ENCODE results near the gene MACROD2. TPM values are rescaled to one million over a fixed set of nuclear protein-coding genes. Genes with fewer than 3 reads are reported as not detected.

MACROD2 gene
- total RNA-seq, 4 donors from 2014 or later, result 12.6 to 60.3 (median 18.9) TPM

DNA sequence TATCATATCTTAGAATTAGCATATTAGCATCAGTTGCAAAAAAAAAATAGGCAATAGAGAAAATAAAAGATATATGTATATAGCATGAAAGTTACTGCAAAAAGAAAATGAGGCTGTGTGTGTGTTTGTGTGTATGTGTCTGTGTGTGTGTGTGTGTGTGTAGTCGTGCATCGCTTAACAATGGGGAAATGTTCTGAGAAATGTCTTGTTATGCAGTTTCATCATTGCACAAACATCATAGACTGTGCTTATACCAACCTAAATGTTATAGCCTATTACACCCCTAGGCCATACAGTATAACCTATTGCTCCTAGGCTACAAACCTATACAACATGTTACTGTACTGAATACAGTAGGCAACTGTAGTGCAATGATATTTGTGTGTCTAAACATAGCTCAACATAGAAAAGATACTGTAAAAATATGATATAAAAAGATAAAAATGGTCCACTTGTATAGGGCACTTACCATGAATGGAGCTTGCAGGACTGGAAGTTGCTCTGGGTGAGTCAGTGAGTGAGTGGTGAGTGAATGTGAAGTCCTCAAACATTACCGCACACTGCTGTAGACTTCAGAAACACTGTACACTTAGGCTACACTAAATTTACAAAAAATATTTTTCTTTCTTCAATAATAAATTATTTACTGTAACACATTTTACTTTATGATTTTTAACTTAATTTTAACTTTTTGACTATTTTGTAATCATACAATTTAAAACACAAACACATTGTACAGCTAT, 1772.9 kb downstream of the MACROD2 start:
- no peak for DNase-seq (ENCODE audit: low spot score in 2 of 2)
- TF ChIP-seq, protein P1, sequence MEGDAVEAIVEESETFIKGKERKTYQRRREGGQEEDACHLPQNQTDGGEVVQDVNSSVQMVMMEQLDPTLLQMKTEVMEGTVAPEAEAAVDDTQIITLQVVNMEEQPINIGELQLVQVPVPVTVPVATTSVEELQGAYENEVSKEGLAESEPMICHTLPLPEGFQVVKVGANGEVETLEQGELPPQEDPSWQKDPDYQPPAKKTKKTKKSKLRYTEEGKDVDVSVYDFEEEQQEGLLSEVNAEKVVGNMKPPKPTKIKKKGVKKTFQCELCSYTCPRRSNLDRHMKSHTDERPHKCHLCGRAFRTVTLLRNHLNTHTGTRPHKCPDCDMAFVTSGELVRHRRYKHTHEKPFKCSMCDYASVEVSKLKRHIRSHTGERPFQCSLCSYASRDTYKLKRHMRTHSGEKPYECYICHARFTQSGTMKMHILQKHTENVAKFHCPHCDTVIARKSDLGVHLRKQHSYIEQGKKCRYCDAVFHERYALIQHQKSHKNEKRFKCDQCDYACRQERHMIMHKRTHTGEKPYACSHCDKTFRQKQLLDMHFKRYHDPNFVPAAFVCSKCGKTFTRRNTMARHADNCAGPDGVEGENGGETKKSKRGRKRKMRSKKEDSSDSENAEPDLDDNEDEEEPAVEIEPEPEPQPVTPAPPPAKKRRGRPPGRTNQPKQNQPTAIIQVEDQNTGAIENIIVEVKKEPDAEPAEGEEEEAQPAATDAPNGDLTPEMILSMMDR (IDR thresholded peaks at IDR 0.05), result no peak
- TF ChIP-seq POLR2AphosphoS5 (IDR thresholded peaks at IDR 0.05) (no peak), POLR2A (IDR thresholded peaks at IDR 0.05) (no peak), EP300 (IDR thresholded peaks at IDR 0.05) (no peak)
- Histone ChIP-seq H3K9me3 (no peaks in the 10 kb centered on the region), H3K27me3 (no peaks in the 10 kb centered on the region), H3K4me1 (no peaks in the 10 kb centered on the region), H3K4me3 (no peak overlapping the region), H3K36me3 (no peaks in the 10 kb centered on the region), H3K27ac (no peak overlapping the region)
- 97% methylated on average over 3 of the region's 3 CpGs for WGBS

DNA sequence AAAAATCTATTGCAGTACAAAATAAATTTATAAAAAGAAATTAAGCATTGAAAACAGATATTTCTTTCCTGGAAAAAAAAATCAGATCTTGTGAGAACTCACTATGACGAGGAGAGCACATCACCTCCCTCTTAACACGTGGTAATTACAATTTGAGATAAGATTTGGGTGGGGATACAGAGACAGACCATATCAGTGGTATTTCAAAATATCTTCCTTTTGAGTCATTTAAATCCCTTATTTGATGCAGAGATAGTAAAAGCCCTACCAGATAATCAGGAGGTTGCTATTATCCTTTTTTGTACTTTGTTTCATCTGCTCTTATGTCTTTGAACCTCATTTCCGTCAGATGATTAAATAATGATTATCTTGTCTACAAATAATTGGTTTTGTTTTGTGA, 1777.5 kb downstream of the MACROD2 start:
- Histone ChIP-seq H3K4me1 (no peaks in the 10 kb centered on the region), H3K27ac (no peak overlapping the region), H3K36me3 (no peaks in the 10 kb centered on the region), H3K27me3 (no peaks in the 10 kb centered on the region), H3K4me3 (no peak overlapping the region), H3K9me3 (no peaks in the 10 kb centered on the region)
- WGBS, result 73% methylated on average over 3 of the region's 3 CpGs
- DNase-seq (ENCODE audit: low spot score in 2 of 2), result no peak
- no peak for TF ChIP-seq POLR2AphosphoS5 (IDR thresholded peaks at IDR 0.05)
- no peak for TF ChIP-seq EP300 (IDR thresholded peaks at IDR 0.05)
- TF ChIP-seq POLR2A (IDR thresholded peaks at IDR 0.05), result no peak
- TF ChIP-seq, protein P1 (IDR thresholded peaks at IDR 0.05), result no peak

DNA sequence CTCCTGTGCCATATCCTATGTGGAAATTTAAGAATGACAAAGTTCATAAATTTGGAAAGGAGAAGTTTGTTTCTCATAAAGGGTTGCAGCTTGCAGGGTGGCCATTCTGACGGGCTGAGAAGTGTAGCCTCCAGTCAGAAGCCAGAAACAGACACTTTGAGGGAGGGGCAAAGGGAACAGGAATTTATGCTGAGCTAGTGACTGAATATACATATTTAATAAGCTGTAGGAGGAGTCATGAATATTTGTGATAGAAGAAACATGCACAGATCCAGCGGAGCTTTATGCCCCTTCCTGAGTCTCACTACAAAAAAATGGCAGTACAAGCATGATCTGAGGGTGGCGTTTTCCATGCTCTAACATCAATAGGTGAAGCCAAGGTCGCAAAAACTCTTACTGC, 1779.6 kb downstream of the MACROD2 start:
- 89% methylated on average over 4 of the region's 4 CpGs for WGBS
- Histone ChIP-seq H3K36me3 (no peaks in the 10 kb centered on the region), H3K27ac (no peak overlapping the region), H3K4me3 (no peak overlapping the region), H3K4me1 (no peaks in the 10 kb centered on the region), H3K9me3 (no peaks in the 10 kb centered on the region), H3K27me3 (no peaks in the 10 kb centered on the region)
- DNase-seq (ENCODE audit: low spot score in 2 of 2), result no peak
- no peak for TF ChIP-seq EP300 (IDR thresholded peaks at IDR 0.05)
- TF ChIP-seq, protein P1 (IDR thresholded peaks at IDR 0.05), result no peak
- TF ChIP-seq POLR2AphosphoS5 (IDR thresholded peaks at IDR 0.05), result no peak
- no peak for TF ChIP-seq POLR2A (IDR thresholded peaks at IDR 0.05)

DNA sequence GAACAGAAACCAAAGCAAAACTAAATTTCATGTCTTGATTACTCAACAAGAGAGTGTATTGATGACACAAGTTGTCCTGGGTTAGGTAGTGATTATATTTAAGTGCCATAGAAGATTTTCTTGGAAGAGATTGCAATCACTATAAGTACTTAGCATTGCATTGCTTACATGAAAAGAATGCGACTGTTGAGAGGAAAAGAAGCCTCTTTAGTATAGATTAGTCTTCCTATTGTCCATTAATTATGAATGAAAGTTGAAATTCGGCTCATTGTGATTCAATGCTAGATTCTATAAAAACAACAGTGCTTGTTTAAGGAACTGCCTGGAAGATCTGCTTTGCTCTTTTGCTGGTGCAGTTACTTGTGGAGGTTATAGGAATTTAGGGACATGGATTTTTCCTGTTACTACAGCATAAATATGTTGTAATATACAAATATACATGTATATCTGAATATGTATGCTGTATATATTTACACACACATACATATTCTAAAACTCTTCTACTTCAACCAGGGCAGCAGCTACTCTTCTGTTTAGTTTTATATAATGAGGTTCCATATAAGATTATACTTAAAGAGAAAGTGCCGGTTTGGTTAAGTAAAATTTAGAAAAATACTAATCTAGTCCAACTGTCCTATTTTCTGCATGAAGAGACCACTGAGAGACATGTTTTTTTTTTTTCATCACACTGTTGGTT, 1781.6 kb downstream of the MACROD2 start:
- Histone ChIP-seq H3K27ac (no peak overlapping the region), H3K4me1 (no peaks in the 10 kb centered on the region), H3K9me3 (no peaks in the 10 kb centered on the region), H3K27me3 (no peaks in the 10 kb centered on the region), H3K4me3 (no peak overlapping the region), H3K36me3 (no peaks in the 10 kb centered on the region)
- no peak for TF ChIP-seq POLR2AphosphoS5 (IDR thresholded peaks at IDR 0.05)
- no peak for TF ChIP-seq POLR2A (IDR thresholded peaks at IDR 0.05)
- TF ChIP-seq EP300 (IDR thresholded peaks at IDR 0.05), result no peak
- TF ChIP-seq, protein P1 (IDR thresholded peaks at IDR 0.05), result no peak
- WGBS, result 90% methylated on average over 3 of the region's 3 CpGs
- no peak for DNase-seq (ENCODE audit: low spot score in 2 of 2)

DNA sequence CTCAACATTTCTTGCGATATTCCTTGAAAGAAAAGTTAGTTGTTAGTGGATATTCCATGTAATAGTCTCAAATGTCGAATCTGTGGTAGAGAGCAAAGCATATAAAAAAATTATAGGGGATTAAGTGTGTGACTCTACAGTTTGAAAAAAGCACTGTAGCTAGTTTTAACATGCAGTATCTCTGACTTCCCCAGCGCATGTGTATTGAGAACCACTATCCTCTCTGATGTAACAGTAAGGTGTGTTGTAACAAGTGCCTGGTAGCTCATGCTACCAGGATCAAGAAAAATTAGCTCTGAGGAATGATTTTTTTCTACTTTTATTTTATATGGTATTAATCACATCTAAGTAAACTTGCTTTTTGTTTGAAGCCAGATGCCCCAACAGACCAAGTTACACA, 1788.7 kb downstream of the MACROD2 start:
- Histone ChIP-seq H3K36me3 (no peaks in the 10 kb centered on the region), H3K4me1 (no peaks in the 10 kb centered on the region), H3K4me3 (no peak overlapping the region), H3K27ac (no peak overlapping the region), H3K27me3 (no peaks in the 10 kb centered on the region), H3K9me3 (no peaks in the 10 kb centered on the region)
- no peak for DNase-seq (ENCODE audit: low spot score in 2 of 2)
- TF ChIP-seq, protein P1 (IDR thresholded peaks at IDR 0.05), result no peak
- no peak for TF ChIP-seq POLR2A (IDR thresholded peaks at IDR 0.05)
- TF ChIP-seq POLR2AphosphoS5 (IDR thresholded peaks at IDR 0.05), result no peak
- no peak for TF ChIP-seq EP300 (IDR thresholded peaks at IDR 0.05)
- 74% methylated on average over 3 of the region's 3 CpGs for WGBS

All from suprapubic skin (tissue), 4 donors.